COLO668 (cell line): Measurements from ENCODE around the gene RAP1GAP2.
"Not testable (repeated sequence)": the region's sequence is repeated elsewhere in the genome, so short reads cannot be mapped to it uniquely, and the experiment has no call there.

ENCODE experiments used
- DNase-seq: peaks from one replicate; lab custom pipeline; 2025; ENCODE audit not compliant: unreplicated experiment; lab: John Stamatoyannopoulos, UW

The RAP1GAP2 gene

DNA sequence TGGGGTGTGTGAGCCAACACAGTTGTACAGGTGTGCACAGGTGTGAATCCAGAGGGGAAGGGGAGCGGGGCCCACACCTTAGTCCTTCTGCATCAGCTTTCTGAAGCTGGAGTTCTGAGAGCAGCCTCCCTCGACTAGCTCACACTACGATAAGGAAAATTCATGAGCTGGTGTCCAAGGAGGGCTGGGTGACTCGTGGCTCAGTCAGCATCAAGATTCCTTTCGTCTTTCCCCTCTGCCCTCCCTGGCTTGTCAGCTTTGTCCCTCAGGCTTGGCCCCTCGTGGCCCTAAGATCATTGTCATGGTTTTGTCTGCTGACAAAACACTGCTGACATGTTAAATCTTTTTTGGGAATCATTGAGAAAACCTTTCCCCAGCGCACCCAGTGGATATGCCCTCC is 219.7 kb downstream of the RAP1GAP2 start:
- DNase-seq: no peak

DNA sequence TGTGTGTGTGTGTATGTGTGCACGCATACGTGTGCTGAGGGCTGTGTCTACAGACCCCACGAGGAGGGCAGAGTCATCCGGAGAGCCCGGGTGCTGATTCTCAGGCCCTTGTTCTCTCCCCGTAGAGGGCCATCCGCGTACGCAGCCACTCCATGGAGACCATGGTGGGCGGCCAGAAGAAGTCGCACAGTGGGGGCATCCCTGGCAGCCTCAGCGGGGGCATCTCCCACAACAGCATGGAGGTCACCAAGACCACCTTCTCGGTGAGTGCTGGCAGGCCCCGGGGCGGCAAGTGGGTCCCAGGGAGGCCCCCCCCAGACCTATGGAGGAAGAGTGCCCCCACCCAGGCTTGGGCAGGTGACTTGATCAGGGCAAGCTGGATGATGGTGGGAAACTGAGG is 221.7 kb downstream of the RAP1GAP2 start:
- no peak for DNase-seq

DNA sequence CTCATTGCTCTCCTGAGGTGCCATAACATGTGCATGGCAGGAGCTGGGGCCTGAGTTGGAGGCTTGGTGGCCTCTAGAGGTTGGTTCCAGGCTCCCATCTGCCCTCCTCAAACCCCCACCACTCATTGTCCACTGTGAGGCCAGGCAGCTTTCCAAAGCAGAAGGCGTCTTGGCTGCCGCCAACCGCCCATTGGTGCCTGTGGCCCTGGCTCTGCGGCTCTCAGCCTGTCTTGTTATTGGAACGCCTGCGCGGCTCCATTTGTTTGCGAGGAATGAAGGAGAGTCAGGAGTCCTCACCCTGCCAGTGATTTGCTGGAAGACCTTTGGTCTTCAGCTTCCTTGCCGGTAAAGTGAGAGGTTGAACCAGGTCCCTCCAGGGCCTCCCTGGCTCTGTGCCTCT is 223.5 kb downstream of the RAP1GAP2 start:
- no peak for DNase-seq

DNA sequence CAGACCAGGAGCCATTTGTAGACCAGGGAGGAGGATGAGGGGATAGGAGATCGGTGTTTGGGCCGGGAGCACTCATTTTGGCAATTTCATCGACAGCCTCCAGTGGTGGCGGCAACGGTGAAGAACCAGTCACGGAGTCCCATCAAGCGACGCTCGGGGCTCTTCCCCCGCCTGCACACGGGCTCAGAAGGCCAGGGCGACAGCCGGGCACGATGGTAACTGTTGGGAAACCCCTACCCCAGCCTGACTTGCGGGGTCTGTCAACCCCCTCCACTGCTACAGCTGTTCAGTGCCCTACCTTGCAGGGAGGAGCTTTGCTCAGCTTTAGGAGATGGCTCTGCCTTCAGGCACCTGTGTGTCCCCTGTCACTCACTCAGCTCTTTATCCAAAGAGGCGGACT is 224.1 kb downstream of the RAP1GAP2 start:
- DNase-seq: no peak

DNA sequence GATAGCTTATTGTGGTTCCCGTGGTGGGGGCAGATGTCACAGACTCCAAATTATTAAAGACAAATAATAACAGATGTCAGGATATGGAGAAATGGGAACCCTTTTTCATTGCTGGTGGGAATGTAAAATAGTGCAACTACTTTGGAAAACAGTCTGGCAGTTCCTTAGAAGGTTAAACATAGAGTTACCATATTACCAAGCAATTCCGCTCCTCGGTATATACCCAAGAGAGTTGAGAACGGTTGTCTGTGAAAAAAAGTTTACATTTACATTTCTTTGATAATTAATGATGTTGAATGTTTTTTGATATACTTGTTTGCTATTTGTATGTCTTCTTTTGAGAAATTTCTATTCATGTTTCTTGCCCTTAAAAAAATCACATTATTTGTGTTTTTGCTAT is 226.0 kb downstream of the RAP1GAP2 start:
- no peak for DNase-seq

DNA sequence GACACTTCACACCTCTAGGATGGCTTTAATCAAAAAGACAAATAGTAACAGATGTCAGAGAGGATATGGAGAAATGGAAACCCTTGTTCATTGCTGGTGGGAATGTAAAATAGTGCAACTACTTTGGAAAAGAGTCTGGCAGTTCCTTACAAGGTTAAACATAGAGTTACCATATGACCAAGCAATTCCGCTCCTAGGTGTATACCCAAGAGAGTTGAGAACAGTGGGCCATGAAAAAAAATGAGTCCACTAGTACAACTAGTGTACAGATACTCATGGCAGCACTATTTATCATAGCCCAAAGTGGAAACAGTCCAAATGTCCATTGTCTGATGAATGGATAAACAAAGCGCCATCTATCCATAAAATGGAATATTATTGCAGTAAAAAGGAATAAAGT is 228.1 kb downstream of the RAP1GAP2 start:
- no peak for DNase-seq

DNA sequence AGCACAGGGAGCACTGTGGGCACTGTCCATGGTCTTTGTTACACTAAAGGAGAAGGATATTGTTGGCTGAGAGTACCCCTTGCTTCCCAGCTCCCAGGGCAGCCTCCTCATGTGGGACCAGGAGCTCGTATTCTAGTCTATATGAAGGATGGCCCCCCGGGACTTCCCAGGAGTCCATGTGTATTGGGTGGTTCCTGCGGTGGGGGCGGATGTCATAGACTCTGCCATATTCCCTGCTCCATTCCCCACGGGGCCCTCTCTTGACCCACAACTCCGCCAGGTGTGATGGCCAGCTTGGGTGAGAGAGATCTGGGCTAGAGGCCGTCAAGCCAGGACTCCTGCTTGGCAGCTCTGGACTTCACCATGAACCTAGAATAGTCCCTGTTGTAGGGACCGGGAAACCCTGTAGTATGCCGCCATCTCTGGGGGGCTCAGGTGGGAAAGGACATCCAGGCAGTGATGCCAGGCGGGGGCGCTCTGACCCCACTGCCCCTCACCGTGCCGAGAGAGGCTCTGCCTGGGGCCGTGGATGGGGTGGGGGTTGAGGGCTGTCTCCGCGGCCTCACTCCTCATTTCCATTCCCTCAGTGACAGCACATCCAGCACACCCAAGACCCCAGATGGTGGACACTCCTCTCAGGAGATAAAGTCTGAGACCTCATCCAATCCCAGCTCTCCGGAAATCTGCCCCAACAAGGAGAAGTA is 229.3 kb downstream of the RAP1GAP2 start:
- no peak for DNase-seq

DNA sequence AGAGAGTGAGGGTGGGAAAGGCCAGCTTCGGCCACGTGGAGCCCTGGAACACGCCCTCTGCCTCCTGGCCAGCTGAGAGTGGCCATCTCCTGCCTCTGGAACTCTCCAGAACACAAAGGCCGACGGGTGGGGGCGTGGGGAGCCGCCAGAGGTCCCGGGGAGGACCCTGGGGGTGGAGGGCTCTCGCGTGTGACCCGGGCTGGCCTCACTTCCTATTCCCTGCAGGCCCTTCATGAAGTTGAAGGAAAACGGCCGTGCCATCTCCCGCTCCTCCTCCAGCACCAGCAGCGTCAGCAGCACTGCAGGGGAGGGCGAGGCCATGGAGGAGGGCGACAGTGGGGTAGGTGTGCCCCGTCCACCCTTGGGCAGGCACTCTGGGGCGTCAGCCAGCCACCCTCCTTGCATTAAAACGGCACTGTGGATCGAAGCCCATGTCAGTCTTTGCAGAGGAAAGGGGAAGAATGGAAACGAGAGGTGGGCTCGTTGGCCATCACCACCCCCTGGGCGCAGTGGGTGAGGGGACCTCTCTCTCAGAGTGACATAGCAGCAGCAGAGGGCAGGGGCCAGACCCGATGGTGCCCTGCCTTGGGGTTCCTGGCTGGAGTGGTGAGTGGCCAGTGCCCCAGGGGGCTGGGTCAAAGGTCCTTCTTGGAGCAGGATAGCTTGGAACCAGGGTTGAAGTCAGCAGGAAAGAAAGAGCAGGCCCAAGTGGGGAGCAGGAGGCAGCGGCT is 230.1 kb downstream of the RAP1GAP2 start:
- DNase-seq: no peak

DNA sequence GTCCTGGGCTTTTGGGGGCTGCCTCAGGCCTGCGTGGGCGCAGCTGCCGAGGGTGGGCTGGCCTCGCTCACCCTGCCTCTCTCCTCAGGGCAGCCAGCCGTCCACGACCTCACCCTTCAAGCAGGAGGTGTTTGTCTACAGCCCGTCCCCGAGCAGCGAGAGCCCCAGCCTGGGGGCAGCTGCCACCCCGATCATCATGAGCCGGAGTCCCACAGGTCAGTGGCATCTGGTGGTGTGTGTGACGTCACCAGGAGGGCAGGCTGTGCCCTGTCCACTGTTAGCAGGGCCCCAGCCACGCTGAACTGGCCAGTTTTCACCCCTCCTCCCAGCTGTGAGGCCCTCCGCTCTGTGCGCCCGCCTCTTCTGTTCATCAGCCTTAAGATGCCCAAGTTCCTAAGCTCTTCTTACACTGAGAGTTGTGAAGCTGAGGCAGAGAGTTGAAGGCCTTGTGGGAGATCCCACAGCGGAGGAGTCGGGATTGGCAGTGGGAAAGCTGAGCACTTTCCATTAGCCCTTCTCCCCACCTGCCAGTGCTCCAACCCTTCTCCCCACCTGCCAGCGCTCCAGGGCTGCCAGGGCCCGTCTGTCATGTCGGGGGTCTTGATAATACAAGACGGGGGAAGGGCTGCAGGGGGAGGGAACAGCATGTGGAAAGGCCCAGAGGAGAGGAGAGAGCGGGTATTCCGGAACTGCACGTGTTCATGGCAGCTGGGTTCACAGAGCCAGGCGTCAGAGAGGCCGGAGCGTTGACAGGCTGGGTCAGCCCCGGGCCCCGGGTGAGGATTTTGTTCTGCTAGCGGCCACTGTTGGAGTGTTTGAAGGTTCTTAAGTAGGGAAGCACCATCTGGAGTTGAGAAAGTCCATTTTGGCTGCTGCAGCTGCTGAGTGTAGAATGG is 230.9 kb downstream of the RAP1GAP2 start:
- DNase-seq: no peak

DNA sequence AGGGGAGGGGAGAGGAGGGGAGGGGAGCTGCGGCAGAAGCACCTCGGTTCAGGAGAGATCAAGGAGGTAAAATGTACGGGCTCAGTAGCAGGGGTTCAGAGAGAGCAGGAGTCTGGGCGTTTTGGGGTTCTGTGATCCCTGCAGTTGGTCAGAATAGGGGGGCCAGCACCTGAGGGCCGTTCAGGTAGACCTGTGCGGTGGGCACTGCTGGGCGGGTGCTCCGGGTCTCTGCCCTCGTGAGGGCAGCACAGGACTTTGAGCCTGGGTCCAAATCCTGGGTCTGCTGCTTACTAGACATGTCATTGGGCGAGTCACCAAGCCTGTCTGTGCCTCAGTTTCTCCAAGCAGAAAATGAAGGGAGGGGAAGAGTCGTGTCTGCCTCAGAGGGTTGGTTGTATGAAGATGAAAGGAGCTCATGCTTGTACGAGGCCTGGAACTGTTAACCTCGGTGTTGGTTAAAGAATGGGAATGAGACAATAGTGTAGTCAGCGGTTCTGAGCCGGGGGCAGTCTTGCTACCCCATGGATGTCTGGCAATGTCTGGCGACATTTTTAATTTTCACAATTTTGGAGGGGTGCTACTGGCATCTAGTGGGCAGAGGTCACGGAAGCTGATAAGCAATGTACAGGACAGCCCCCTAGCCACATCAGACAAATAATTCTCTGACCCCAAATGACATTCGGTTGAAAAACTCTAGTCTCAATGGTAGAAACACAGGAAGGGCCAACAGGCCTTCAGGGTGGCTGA is 231.7 kb downstream of the RAP1GAP2 start:
- no peak for DNase-seq

DNA sequence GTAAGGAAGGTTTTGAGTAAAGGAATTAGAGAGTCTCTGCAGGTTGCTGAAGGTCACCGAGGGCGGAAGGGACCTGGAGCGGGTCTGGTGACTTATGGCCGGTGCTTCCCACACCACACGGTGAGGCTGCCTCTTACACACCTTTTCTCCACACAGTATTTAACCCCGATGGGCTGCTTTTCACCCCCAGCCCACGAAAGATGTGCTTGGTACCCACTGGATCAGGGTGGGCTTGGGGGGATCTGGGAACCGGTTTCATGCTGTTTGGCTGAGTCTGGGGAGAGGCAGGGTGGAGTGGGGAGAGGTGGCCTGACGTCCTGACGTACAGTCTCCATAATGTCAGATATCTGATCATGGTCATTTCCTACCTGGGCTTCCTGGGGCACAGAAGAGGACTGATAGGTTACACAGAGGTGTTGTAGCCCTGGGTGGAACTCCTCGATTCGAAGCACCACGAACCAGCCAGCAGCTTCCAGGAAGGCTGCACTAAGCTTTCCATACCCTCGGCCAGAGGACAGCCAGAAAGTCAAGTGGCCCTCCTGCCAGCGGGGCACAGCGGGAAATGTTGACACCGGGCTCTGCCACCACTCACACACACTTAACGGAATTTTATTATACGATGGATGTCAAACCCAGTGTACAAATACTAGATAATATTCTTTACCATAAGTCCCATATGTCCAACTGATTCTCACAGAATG is 233.1 kb downstream of the RAP1GAP2 start:
- DNase-seq: peak; percentile 2

DNA sequence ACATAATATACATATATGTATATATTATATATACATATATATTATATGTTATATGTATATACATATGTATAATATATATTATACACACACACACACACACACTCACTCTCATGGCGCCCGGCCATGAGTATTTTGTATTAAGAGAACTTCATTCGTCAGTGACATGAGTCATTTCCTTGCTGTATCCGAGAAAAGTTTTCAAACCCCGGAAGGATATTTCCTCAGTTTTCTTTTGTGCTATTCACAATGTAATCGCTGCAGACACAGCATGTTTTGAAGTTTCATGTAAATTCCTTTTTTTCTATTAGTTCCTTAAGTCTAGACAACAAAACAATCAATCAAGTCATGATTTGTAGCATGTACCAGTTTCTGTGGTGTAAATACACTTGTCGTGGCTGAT is 233.9 kb downstream of the RAP1GAP2 start:
- DNase-seq: no peak

DNA sequence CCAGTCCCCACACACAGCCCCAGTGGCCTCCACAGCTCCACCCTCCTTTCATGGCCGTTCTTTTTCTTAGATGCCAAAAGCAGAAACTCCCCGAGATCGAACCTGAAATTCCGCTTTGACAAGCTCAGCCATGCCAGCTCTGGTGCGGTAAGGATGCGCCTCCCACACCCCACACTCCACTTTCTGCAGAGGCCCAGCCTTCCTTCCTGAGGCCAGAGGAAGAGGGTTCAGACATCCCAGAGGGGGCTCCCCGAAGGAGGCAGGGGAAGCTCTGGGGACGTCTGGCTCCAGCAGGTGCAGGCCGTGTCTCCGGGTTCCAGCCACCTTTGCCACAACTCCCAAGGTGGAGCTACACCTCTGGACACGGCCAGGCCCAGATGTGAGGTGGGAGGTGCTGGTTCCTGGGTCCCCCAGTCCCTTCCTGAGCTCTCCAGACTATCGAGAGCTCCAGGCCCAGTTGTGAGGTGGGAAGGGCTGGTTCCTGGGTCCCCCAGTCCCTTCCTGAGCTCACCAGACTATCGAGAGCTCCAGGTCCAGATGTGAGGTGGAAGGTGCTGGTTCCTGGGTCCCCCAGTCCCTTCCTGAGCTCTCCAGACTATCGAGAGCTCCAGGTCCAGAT is 234.7 kb downstream of the RAP1GAP2 start:
- DNase-seq: not testable (repeated sequence)

DNA sequence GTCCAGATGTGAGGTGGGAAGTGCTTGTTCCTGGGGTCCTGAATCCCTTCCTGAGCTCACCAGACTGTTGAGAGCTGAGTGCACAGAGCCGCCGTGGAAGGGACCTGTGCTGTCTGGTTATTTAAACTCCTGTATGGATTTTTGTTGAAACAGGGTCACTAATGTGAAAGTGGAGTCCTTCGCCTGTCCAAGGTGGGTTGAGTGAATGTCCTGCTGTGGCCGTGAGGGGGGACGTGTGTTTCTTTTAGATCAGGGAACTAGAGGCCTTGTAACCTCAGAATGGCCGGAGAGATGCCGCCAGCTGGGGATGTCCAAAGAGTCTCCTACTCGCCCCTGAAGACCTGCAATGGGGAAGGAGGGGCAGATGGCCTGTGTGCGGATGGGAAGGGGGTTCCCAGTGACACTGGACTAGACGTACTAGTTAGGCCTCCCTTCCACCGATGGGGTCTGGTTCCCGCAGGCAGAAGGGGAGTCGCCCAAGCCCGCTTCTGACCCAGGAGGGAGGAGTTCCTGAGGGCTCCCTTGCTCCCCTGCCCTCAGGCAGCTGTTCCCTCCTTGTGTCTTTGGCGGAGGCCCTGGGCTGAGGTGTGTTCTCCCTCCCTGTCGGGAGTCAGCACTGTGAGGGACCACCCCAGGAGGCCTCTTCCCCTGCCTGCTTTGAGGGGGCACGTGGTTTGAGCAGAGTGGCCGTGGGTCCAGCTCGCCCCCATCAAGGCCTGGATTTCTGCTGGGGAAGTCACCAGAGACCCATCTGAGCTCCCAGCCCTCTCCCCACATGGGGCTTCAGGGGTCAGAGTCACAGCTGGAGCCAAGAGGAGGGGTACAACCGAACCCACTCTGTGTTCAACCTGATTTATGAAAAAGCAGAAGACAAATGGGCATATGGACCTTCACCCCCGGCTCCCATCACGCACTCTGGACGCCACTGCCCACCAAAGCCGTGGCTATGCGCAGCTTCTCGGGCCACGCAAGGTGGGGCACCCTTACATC is 236.3 kb downstream of the RAP1GAP2 start:
- DNase-seq: no peak

DNA sequence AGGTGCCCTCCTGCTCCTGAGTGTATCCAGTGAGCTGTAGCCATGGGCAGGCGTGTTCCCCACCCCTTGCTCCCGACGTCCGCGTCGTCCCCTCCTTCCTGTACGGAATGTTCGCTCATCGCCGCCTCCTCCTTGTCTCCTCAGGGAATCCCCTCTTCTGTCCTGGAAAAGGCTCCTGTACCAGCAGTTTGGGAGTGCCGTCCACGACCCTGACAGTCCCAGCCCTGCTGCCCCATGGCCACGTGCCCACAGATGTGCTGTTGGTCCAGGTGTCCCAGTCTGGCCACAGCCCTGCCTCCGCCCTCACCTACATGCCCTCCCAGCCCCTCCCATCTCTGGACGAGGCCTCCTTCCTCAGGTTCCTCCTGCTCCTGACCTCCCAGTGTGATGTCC is 237.0 kb downstream of the RAP1GAP2 start:
- no peak for DNase-seq

DNA sequence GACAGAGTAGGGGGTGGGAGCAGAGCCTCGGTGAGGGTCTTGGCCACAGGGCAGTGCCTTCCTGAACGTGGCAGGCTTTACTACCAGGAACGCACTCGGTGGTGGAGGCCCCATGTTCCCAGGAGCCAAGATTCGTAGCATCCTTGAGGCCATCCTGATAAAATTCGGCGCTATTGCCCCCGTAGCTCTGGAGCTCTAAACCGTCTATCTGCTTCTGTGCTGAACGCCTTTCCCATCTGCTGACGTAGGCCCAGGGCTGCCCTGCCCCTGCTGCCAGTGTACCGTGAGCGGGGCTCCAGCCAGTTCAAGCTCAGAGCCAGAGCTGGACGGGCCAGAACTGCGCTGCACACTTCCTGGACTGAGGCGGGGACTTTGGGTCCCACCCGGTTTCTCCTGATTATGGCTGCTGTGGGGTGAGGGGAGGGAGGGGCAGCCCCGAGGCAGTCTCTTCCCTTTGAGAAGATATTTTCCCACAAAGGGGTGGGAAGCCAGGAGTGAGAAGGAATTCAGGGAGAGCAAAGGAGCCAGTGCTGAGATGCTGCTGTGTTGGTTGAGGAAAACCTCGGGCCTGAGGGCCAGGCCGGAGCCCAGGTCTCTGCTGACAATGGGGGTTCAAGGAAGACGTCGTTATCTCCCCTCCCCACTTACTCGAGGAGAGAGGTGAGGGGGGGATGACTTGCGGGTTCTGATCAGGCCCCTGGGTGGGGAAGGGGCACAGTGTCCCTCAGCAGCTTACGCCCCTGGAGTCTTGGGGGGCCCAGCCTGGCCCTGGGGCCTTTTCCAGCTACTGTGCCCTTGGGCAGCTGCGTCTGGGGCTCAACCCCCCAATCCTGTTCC is 237.7 kb downstream of the RAP1GAP2 start:
- DNase-seq: no peak

DNA sequence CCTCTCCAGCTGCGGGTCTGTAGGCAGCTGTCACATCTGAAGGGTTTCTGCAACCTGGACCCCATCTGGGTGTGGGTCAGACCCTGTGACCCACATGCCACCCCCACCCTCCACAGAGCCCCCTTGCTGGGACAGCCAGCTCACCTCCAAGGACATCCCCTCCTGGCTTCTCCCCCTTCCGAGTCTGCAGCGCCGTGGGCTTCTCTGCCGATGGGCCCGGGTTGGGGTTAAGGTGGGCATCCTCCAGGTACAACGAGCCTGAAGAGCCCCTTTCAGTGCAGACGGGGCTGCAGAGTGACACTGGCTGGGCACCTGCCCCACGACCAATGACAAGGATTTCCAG is 238.3 kb downstream of the RAP1GAP2 start:
- DNase-seq: no peak
